HG02970 (cell line): ENCODE results near the gene HMX1.

Experiments used
- ATAC-seq: cut with Tn5 transposase; IDR thresholded peaks from one replicate; pipeline ENCODE4 v1.9.1; 2021; ENCODE audit warnings: mild to moderate bottlenecking, moderate library complexity, moderate number of reproducible peaks; ENCODE audit not compliant: unreplicated experiment, low FRiP score

Gene HMX1

GRCh38 chr4:8893227-8893623, 21.6 kb upstream of the HMX1 start:
- ATAC-seq: no peak

DNA sequence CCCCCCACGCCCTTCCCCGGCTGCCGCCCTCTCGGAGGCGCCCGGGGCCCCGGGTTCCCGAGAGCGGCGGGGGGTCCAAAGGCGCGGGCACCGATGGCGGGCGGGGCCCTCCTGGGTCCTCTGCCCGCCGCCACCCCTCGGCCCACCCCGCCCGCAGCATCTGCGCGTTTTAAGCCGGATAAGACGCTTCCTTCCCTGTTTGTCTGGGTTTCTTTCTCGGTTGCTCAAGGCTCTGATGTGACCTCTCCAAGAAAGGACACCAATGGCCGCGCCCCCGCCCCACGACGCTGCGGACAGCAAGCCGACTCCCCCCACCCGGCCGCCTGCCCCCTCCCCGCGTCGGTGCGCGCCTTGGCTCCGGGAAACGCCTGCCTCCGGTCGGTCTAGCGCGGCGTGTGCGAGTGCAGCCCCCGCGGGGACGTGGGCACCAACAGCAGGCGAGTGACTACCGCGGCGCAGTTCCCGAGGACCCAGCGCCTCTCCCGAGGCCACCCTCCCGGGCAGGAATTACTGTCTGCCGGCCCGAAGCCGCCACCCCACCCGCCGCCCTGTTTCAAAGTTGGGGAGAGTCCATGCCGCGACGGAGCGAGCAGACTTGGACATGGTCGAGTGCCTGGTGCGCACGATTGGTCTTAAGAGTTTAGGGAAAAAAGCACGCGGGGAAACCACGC, 21.1 kb upstream of the HMX1 start:
- no peak for ATAC-seq

GRCh38 chr4:8891646-8892555, 20.3 kb upstream of the HMX1 start:
- ATAC-seq: no peak

DNA sequence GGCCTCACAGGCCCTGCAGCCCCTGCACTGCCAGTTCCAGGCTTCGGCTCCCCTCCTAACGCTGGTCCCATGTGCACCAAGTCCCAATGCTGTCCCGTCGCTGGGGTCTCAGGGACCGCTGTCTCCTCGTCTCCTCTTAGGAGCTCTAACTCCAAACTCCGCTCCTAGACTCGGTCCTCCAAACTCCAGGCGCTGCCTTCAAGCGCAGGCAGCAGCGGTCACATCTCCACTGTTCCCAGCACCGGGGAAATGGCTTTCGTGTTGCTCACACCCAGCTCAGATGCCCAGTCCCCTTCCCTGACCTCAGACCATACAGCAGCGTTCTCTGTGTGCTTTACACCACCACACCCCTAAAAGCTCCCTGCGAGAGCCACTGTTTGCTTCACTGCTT, 19.6 kb upstream of the HMX1 start:
- ATAC-seq: no peak

GRCh38 chr4:8888856-8889255, 17.2 kb upstream of the HMX1 start:
- ATAC-seq: no peak

GRCh38 chr4:8886612-8887406, 15.2 kb upstream of the HMX1 start:
- no peak for ATAC-seq

- ATAC-seq: no peak
Observed at GRCh38 chr4:8882239-8882638, 10.6 kb upstream of the HMX1 start.

DNA sequence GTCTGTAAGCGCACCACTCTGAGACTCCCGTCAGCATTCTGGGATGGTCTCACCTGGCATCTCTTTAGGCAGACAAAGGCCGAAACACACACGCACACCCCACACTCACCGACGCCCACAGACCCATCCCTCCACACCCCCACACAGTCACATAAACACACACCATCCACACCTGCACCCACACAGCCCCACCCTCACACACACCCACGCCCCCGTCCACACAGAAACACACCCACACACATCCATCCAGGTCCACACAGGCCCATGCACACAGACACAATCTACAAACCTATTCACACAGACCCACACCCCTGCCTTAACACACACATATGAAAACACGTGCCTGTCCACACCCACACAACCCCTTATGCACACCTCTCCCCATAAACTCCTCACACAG, 9.2 kb upstream of the HMX1 start:
- ATAC-seq: no peak

DNA sequence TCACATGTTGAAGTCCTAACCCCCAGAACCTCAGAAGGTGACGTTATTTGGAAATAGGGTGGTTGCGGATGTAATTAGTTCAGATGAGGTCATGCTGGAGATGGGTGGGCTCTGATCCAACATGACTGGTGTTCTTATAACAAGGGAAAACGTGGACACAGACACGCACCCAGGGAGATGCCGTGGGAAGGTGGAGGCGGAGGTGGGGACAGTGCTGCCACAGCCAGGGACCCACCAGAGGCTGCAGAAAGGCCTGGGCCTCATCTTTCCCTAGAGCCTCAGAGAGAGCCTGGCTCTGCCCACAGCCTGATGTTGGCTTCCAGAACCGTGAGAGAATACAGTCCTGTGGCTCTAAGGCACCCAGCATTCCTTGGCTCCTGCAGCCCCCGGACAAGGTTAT, 7.9 kb upstream of the HMX1 start:
- ATAC-seq: no peak

GRCh38 chr4:8878421-8878820, 6.8 kb upstream of the HMX1 start:
- ATAC-seq: no peak

- ATAC-seq: no peak
Observed at GRCh38 chr4:8877780-8878040, 6.1 kb upstream of the HMX1 start.

DNA sequence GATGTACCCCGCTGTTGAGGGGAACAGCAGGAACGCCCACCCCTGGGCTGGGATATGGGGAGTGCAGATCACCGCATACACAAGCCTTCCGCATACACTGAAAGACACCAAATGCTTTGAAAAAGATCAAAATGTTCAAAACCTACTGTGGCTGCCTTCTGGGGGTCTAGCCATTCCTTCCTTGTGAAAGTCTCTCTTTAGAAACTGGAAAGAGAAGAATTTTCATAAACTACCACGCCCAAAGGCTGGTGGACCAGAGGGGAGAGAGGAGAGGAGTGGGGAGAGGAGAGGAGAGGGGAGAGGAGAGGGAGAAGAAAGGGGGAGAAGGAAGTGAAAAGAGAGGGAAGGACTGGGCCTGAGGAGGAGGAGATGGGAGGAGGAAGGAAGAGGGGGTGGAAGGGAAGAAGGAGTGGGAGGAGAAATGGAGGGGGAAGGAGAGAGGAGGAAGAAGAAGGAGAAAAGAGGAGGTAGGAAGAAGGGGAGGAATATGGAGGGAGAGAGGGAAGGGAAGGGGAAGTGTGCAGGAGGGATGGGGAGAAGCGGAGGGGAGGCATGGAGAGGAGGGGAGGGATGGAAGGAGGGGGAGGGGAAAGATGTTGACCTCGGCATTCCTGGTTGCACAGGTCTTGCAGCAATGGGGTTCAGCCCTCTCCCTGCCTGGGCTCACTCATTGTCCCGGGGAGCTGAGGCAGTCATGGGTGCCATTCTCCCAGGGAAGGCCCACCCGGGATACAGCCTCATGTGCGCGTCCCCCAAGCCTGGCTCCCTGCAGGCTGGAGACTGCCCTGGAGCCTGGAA, 5.5 kb upstream of the HMX1 start:
- no peak for ATAC-seq

- no peak for ATAC-seq
Observed at GRCh38 chr4:8874896-8875680, 3.4 kb upstream of the HMX1 start.

DNA sequence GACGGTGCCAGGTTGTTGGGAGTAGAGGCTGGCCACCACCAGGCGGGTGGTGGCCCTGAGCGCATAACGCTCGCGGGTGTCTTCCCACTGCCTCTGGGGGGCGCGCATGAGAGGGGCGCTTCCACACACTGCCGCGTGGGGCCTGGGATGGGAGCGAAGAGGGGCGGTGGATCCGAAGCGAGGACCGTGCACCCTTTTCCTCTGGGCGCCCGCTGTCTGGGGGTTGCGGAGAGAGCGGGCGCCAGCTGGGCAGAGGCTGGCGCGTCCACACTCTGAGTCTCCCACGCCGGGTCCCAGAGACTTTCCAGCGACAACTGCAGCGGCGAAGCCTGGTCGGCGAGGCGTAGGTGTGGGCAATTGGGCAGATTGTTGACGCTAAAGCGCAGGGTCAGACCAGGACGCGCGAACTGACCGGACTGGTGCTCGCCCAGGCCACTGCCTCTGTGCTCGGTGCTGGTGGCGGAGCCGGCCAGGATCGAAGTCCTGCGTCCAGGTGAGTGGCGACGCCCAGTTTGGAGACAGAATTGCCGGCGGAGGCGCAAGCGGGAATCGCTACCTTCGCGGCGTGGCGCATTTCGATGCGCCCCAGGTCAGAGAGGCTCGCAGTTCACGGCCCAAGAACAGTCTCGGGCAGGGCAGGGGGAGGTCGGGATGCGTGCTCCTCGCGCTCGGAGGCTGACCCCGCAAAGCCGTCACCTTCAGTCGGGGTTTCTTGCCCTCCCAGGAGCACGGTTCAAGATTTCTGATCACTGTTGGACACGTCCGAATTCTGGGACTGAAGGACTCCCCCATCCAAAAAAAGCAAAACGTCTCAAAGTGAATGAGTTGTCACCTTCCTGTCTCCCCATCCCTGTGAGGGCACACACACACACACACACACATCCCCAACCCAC, 2.6 kb upstream of the HMX1 start:
- ATAC-seq: no peak

DNA sequence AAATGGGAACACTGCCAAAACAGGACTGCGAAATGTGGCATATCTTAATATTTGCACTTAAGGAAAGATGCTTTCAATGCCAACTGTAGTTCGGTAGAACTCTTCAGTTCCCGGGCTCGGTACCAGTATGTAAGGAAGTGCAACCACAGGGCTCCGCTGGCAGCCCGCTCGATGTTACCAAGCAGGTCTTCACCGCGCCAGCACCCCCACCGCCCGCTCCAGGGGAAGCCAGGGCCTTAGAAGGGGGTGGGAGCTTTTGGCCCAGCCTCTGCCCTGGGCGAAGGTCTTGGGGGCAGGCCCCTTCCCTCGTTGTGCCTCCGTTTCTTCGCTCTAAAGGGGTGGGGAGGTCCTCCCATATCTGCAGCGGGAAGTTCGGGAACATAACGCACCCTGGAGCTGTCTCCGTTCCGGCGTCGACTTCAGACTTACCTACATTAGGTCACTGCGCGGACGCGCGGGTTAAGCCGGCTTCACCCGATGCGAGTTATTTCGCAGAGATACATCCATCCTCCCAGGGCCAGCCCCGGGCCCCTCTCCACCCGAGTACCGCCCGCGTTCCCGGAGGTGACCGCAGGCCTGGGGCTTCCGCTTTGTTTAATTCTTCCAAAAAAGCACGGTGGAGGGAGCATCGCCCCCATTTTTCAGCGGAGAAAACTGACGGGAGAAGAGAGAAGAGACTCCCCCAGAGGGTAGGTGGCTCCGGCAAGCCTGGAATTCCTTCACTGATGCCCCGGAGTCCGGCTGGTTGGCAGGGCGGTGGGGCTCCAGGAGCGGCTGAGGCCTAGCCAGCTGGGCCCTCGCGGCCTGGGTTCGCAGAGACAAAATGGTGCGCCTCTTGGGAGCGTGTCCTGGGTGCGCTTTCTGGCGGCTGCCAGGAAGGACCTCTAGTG, 1.0 kb upstream of the HMX1 start:
- ATAC-seq: no peak

DNA sequence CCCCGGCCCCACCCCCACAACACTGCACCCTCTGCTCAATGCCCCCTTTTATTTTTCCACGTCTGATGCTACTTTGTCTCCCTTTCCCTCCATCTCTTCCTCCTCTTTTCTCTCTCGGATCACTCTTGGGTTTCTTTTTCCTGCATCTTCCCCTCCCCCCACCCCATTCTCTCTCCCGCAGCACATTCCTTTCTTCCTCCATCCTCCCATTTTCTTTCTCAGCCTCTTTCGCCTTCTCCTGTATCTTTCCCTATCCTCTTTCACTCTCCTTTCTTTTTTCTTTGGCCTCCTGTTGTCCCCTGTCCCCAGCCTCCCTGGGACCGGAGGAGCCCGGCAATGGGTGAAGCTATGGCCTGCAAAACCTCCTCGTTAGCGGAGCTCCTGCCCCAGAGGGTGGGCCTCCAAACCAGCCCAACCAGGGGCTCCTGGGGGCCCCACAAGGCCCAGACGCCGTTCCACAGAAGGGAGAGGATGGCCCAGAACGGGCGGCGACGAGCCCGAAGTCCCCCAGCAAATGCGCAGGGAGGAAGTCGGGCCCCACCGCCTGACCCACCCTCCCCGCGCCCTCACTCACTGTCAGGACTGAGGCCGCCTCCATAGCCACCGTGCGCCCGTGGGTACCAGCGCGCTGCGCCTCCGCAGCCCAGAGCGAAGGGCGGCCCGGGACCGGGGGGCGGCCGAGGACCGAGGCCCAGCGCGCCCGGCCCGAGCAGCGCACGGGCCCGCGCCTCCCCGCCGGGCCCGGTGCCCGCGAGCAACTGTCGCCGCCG, 807 bp downstream of the HMX1 start:
- no peak for ATAC-seq
